ENCODE measurements around the gene SLC35B2.

Gene SLC35B2

GRCh38 chr6:44266347-44266746 lies 9.0 kb upstream of the SLC35B2 start:
- DNase-seq, result no peak

GRCh38 chr6:44265722-44266233 lies 8.4 kb upstream of the SLC35B2 start:
- DNase-seq, result no peak

GRCh38 chr6:44265007-44265721 lies 7.8 kb upstream of the SLC35B2 start, which contains the start of gene NFKBIE:
TSS of gene NFKBIE (minus strand) at chr6:44265551. CDS start at chr6:44265346, 205 bp downstream.
- peak; percentile 97 for DNase-seq

GRCh38 chr6:44264154-44265006 lies 7.1 kb upstream of the SLC35B2 start:
- peak; percentile 62 to 80 for DNase-seq

GRCh38 chr6:44263354-44264100 lies 6.2 kb upstream of the SLC35B2 start:
- DNase-seq, result peak; percentile 72 to 82

GRCh38 chr6:44262467-44263353 lies 5.4 kb upstream of the SLC35B2 start:
- peak; percentile 29 to 51 for DNase-seq

GRCh38 chr6:44261581-44261980 lies 4.3 kb upstream of the SLC35B2 start:
- no peak for DNase-seq

GRCh38 chr6:44260451-44261297 lies 3.3 kb upstream of the SLC35B2 start:
- DNase-seq, result no peak

- no peak for DNase-seq
These were observed 2.7 kb upstream of the SLC35B2 start for GRCh38 chr6:44260011-44260410.

GRCh38 chr6:44258921-44259320 lies 1.6 kb upstream of the SLC35B2 start:
- no peak for DNase-seq

GRCh38 chr6:44258325-44258863 lies 1.1 kb upstream of the SLC35B2 start:
- no peak for DNase-seq

- DNase-seq, result no peak
These were observed 511 bp upstream of the SLC35B2 start for GRCh38 chr6:44257753-44258324.

GRCh38 chr6:44256775-44257024 lies 628 bp downstream of the SLC35B2 start:
- no peak for DNase-seq

GRCh38 chr6:44255871-44256774 lies 1.2 kb downstream of the SLC35B2 start:
- DNase-seq, result no peak

- no peak for DNase-seq
These were observed 2.1 kb downstream of the SLC35B2 start for GRCh38 chr6:44255105-44255808.

GRCh38 chr6:44254191-44255104 lies 2.9 kb downstream of the SLC35B2 start:
- no peak for DNase-seq

GRCh38 chr6:44253307-44254101 lies 3.8 kb downstream of the SLC35B2 start:
- peak; percentile 63 to 75 for DNase-seq

Data from CD4-positive, alpha-beta T cell treated with Interferon alpha-2 for 1 hour (primary cell).